ENCODE measurements around the gene WFIKKN1. TPM values are rescaled to one million over a fixed set of nuclear protein-coding genes. Genes with fewer than 3 reads are reported as not detected.

Gene WFIKKN1
- total and polyA plus RNA-seq, 2 of the 13 experiments (the other 11 are each of a cell fraction or from before 2014, with no cell fraction given): 1.7 to 4.9 TPM

DNA sequence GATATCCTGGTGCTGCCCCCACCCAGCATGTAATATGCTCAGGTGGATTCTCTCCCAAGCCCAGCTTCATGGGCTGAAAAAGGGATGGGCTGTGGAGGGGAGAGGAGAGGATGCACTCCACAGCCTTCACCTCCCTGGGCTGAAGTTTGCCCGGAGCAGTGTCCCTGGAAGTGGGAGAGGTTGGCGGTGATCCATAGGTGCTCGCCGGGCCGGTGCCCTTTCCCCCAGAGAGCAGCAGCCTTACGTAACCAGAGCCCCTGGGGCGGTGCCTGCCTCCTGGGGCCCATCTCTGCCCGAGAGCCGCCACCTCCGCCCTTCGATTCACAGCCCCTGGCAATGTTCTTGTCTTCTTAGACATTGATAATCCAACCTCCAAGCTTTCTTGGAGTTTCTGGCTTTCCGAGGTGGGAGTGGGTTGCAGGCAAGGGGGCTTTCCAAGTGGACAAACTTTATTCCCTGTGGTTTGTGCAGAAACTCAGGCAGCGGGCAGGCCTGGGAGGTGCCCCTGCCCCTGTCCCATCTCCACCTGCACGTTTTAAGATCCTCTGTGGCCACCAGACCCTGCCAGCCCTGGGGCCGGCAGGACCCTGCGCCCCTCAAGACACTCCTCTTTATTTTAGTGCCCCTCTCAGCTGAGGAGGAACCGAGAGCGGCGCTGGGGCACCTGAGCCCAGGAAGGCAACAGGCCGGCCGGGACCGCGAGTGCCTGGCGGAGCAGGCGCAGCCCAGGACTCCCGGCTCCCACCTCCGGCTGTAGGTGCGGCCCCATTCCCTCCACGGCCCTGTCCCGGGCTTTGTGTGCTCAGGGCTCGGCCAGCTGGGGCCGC lies 15.3 kb downstream of the WFIKKN1 start (continued):
- TF ChIP-seq RBAK (CRISPR knock-in tag; IDR thresholded peaks at IDR 0.05): no peak
- no peak for TF ChIP-seq PRMT3 (CRISPR knock-in tag; IDR thresholded peaks at IDR 0.05; ENCODE audit: borderline replicate concordance, low read depth)
- TF ChIP-seq, protein P1, sequence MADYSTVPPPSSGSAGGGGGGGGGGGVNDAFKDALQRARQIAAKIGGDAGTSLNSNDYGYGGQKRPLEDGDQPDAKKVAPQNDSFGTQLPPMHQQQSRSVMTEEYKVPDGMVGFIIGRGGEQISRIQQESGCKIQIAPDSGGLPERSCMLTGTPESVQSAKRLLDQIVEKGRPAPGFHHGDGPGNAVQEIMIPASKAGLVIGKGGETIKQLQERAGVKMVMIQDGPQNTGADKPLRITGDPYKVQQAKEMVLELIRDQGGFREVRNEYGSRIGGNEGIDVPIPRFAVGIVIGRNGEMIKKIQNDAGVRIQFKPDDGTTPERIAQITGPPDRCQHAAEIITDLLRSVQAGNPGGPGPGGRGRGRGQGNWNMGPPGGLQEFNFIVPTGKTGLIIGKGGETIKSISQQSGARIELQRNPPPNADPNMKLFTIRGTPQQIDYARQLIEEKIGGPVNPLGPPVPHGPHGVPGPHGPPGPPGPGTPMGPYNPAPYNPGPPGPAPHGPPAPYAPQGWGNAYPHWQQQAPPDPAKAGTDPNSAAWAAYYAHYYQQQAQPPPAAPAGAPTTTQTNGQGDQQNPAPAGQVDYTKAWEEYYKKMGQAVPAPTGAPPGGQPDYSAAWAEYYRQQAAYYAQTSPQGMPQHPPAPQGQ (CRISPR knock-in tag; IDR thresholded peaks at IDR 0.05; ENCODE audit: borderline replicate concordance): no peak
- TF ChIP-seq PRDM4 (CRISPR knock-in tag; IDR thresholded peaks at IDR 0.05; ENCODE audit: borderline replicate concordance): no peak
- TF ChIP-seq DR1 (CRISPR knock-in tag; IDR thresholded peaks at IDR 0.05): no peak
- no peak for TF ChIP-seq ZNF460 (CRISPR knock-in tag; IDR thresholded peaks at IDR 0.05; ENCODE audit: borderline replicate concordance)
- no peak for TF ChIP-seq ZBTB14 (CRISPR knock-in tag; IDR thresholded peaks at IDR 0.05)
- TF ChIP-seq, protein P2, sequence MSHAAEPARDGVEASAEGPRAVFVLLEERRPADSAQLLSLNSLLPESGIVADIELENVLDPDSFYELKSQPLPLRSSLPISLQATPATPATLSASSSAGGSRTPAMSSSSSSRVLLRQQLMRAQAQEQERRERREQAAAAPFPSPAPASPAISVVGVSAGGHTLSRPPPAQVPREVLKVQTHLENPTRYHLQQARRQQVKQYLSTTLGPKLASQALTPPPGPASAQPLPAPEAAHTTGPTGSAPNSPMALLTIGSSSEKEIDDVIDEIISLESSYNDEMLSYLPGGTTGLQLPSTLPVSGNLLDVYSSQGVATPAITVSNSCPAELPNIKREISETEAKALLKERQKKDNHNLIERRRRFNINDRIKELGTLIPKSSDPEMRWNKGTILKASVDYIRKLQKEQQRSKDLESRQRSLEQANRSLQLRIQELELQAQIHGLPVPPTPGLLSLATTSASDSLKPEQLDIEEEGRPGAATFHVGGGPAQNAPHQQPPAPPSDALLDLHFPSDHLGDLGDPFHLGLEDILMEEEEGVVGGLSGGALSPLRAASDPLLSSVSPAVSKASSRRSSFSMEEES (CRISPR knock-in tag; IDR thresholded peaks at IDR 0.05): peak; percentile 45; the same call in 1 of the 2 replicates
- no peak for TF ChIP-seq NR1H2 (CRISPR knock-in tag; IDR thresholded peaks at IDR 0.05; ENCODE audit: borderline replicate concordance, low read depth)
- TF ChIP-seq, protein P3, sequence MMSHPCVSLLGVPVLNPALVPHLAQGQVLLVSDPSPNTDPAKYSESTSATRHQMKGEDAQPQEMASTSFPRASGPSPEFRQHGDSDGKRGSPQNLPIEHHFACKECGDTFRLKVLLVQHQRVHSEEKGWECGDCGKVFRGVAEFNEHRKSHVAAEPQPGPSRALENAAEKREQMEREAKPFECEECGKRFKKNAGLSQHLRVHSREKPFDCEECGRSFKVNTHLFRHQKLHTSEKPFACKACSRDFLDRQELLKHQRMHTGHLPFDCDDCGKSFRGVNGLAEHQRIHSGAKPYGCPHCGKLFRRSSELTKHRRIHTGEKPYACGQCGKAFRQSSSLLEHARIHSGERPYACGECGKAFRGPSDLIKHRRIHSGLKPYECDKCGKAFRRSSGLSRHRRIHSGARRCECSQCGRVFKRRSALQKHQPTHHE (CRISPR knock-in tag; IDR thresholded peaks at IDR 0.05; ENCODE audit: borderline replicate concordance): no peak
- TF ChIP-seq, protein P4, sequence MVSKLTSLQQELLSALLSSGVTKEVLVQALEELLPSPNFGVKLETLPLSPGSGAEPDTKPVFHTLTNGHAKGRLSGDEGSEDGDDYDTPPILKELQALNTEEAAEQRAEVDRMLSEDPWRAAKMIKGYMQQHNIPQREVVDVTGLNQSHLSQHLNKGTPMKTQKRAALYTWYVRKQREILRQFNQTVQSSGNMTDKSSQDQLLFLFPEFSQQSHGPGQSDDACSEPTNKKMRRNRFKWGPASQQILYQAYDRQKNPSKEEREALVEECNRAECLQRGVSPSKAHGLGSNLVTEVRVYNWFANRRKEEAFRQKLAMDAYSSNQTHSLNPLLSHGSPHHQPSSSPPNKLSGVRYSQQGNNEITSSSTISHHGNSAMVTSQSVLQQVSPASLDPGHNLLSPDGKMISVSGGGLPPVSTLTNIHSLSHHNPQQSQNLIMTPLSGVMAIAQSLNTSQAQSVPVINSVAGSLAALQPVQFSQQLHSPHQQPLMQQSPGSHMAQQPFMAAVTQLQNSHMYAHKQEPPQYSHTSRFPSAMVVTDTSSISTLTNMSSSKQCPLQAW (CRISPR knock-in tag; IDR thresholded peaks at IDR 0.05): no peak
- TF ChIP-seq GABPA (IDR thresholded peaks at IDR 0.05; ENCODE audit: low read depth, low read length): no peak
- no peak for TF ChIP-seq GABPA (CRISPR knock-in tag; IDR thresholded peaks at IDR 0.05; ENCODE audit: low read depth)
- no peak for TF ChIP-seq THAP9 (CRISPR knock-in tag; IDR thresholded peaks at IDR 0.05; ENCODE audit: borderline replicate concordance)
